Measurements from ENCODE around the gene ZNF784.

ZNF784 gene

DNA sequence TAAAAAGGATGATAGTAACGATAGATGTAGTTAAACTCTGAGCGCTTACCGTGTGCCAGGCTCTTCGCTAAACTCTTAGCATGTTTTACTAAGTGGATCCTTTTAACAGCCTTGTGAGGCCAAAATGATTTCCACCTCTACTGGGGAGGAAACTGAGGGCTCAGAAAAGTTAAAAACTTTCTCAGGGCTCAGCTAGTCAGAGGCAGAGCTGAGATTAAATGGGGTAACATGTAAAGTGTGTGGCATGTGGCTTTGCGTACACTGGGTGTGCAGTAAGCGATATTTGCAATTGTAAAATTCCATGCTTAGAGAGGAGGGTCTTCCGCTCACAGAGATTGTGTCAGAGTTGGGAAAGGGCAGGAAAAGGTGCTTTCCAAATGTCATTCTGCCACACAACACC, 32.2 kb upstream of the ZNF784 start:
- no peak for DNase-seq

DNA sequence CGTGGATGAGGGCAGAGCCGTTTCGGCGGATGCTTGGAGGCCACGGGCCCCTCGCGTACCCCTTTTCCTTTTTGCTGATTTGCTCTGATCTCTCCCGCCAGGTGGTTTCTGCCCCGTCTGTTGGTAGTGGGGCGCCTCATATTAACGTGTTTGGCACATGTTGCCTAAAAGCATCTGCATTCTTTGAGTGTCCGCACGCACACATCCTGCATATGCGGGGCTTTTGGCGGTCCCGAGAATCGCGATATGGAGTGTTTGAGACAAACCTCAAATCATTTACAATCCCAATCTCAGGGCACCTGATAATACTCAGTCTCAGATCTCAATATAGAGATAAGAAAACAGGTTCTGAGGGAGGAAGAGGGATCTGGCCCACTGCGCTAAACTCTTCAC, 31.3 kb upstream of the ZNF784 start:
- no peak for DNase-seq

DNA sequence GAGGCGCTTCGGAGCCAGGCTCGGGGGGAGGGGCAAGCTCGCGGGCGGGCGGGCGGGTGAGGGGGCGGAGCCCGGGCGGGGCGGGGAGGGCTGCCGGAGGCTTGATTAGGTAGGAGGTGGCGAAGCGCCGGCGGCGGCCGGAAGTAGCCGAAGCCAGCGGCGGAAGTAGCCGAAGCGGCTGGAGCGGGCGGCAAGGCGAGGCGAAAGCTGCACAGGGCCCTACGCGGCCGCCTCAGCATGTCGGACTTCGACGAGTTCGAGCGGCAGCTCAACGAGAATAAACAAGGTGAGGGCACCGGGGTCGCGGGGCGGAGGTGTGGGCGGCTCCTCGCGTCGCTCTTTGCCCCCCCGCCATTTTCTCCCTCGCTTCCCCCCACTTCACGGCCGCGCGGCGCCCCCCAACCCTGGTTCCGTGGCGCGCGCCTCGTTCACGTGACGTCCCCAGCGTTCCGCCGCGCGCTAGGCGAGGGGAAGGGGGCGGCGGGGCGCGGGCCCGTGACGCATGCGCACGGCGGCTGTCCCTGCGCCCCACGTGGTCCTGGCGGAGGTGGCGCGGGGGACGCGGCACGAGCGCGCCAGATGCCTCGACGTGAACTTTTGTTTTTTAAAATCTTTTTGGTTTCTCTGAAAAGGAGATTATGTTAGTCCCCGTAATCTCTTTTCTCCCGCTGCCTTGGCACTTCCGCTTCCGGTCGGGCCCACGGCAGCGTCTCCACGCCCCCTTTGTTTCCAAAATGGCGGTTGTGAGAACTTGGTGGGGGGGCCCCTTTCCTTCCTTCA, 30.7 kb upstream of the ZNF784 start, which contains the start of gene U2AF2:
TSS of gene U2AF2 (plus strand) at position 168 of the 780 bp plus-strand sequence. CDS start at position 238, 70 bp downstream.
- peak; percentile 86 for DNase-seq

DNA sequence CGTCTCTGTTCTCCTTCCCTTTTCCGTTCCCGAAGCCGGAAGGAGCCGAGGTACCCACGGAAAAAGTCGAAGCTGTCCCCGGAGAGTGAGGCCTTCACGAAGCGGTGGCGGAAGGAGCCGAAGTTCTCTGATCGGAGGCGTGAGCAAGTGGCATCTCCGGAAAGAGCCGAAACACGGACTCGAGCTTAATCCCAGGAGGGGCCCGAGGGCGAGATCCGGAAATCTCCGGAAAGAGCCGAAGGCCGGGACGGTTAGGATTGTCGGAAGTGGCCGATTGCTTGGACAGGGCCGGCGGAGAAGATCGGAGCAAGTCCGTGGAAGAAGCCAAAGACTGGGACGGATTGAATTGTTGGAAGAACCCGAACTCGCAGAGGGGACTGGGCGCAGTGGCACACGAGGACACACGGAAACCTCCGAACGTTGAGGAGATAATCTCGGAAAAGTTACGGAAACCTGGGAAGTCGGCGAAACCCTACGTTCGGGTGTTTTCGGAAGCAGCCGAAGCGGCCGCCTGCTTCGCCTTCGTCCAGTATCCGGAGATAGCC, 30.0 kb upstream of the ZNF784 start:
- DNase-seq: peak; percentile 100

DNA sequence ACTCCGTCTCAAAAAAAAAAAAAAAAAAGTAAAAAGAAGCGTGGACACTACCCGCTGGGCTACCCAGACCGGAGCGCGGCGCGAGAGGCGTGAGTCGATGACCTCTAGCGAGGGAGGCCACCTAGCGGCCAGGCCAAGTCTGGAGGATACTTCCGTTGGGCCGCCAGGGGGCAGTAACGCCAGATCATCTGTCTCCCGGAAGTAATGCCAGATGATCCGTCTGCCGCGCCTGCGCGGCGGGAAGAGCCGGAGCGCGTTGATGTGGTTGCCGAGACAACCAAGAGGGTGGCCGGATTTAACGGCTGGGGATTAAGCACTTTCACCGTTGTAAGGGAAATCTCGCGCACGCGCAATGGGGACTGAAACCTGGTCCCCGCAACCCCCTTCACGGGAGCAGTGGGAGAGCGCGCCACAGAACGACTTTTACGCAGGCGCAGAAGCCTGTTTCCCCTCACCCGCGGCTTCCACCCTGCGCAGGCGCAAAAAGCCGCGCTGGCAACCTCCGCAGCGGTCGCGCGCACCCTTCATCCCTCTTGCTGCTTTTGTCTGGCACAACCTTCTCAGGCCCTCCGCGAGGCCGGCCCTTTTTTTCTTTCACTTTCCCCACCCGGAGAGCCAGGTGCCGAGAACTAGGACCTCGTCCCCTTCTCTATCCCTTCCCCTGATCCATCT, 29.4 kb upstream of the ZNF784 start:
- DNase-seq: peak; percentile 99

DNA sequence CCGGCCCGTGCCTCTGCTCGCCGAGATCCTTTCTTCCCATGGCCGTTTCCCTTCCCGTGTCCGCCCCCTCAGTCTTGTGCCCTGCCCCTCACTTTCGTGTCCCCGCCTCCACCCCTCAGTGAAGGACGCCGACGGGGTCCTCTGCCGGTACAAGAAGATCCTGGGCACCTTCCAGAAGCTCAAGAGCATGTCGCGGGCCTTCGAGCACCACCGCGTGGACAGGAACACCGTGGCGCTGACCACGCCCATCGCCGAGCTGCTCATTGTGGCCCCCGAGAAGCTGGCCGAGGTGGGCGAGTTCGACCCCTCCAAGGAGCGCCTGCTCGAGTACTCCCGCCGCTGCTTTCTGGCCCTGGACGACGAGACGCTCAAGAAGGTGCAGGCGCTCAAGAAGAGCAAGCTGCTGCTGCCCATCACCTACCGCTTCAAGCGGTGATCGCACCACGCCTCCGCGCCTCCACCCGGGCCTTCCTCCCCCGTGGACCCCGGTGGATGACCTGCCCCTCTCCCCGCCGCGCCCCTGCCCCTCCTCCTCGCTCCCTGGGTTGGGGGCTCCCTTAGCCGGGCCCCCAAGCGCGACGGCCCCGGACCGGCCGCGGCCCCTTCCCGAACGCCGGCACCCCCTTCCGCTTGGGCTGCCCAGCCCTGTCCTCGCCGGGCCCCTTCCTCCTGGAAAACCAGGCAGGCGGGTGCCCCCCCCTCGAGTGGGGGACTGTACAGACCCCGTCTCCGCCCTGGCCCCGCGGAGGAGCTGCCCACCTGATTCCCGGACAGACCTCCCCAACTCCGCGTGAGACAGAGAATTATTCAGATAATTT, 28.2 kb upstream of the ZNF784 start:
- DNase-seq: no peak

DNA sequence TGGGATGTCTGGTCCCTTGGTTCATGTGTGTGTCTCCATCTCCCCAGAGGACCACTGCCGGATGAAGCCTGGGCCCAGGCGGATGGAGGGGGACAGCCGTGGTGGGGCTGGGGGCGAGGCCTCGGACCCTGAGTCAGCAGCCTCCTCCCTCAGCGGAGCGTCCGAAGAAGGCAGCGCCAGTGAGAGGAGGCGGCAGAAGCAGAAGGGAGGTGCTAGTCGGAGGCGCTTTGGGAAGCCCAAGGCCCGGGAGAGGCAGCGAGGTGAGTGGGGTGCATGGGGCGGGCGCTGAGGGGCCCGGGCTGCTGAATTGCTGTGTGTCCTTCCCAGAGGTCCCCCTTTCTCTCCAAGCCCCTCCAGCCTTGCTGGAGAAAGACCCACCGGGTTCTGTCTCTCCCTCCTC, 26.9 kb upstream of the ZNF784 start:
- DNase-seq: no peak

DNA sequence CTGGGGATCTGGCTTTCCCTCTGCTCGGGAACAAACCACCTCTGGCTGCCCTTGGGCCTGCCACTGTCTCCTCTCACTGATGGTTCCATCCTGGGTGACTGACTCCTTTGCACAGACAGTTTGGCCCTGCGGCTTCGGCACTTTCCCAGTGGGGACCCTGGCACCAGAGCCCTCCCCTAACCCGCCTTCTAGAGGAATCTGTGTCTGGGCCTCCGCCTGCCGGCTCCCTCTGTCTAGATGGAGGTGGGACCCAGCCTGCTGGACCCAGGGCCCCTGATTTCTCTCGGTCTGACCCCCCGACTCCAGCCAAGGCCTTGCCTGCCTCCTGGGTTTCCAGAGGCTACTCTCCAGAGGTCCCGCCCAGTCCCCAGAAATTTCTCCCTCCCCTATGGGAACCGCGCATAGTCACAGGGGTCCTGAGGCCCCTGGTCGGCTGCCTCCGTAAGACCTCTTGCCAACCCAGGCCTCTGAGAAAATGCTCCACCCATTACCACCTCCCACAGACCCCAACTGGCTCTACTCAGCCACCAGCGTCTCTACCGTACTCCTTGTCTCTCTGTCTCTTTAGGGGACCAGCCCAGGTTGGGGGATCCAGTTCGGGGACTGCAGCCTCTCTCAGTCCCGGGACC, 26.4 kb upstream of the ZNF784 start:
- no peak for DNase-seq

DNA sequence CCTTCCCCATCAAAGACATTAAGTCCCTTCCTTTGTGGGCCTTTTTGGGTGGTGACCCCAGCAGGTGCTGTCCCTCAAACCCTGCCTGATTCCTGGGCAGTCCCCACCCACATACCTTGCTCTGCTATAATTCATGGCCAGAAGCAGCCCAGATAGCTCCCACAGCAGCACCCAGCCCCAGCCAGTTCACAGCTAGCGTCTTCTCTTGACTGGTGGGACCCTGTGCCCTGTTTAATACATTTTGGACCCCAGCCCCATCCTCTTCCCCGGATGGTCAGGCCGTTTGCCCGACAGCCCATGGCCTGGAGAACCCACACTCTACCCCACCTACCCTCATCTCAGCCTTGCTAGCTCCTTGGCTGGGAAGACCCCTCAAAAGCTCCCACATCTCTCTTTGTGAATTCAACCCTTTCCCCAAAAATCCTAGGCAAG, 25.8 kb upstream of the ZNF784 start:
- no peak for DNase-seq

DNA sequence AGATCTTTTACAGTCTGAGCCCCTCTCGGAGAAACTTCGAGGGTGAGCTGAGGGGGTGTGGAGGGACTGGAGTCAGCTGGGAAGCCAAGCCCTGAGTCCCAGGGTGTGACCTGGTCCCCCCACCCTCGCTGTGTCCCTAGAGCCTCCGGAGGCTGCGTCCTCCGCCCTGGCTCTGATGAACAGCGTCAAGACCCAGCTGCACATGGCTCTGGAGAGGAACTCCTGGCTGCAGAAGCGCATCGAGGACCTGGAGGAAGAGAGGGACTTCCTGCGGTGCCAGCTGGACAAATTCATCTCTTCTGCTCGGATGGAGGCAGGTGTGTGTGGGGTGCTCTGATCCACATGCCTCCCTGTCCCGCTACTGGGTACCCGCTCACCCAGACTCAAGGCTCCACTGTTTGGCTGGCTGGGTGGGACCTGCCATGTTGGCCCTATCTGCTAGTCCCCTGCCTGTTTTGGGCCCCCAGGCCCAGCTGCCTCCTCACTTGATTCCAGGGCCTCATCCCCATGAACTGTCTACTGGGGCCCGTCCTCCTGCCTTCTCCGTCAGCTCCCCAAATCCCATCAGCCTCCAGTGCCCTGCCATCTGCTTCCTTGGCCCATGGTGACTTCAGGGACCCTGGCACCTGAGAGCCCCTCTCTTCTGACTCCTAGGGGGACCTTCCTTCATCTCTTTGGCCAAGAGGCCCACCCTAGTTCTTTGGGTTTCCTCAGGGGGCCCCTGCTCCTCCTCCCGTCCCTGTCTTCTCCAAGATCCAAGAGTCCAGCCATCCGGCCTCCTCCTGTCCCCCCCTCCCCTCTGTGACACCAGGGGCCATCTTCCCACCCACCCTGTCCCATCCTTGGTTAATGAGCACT, 25.1 kb upstream of the ZNF784 start:
- DNase-seq: no peak

DNA sequence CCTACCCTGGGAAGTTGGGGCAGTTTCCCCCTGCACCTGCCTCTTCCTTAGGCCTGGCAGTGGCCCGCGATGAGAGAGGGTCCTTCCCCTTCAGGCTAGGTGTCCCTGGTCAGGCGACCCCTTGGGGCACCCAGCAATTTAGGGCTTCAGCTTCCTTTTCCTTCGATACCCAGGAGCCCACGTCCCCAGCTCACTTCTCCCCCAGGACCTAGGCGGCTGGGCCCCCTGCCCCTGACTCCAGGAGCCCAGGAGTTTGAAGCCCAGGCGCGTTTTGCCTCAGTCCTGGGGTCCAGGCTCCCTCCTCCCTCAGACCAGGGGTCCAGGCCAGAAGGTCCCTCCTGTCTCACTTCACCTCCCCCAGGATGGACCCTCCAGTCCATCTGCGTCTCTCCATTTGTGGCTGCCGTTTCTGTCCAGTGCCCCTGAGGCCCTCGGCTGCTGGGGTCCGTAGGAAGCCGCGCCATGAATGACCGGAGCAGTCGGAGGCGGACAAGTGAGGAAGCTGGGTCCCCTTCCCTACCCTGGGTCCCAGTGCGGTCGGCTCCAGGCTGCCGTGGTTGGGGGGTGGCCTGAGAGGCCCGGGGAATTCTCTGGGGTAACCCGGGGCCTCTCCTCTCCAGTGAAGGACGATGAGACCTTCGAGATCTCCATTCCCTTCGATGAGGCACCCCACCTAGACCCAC, 24.4 kb upstream of the ZNF784 start:
- DNase-seq: no peak

DNA sequence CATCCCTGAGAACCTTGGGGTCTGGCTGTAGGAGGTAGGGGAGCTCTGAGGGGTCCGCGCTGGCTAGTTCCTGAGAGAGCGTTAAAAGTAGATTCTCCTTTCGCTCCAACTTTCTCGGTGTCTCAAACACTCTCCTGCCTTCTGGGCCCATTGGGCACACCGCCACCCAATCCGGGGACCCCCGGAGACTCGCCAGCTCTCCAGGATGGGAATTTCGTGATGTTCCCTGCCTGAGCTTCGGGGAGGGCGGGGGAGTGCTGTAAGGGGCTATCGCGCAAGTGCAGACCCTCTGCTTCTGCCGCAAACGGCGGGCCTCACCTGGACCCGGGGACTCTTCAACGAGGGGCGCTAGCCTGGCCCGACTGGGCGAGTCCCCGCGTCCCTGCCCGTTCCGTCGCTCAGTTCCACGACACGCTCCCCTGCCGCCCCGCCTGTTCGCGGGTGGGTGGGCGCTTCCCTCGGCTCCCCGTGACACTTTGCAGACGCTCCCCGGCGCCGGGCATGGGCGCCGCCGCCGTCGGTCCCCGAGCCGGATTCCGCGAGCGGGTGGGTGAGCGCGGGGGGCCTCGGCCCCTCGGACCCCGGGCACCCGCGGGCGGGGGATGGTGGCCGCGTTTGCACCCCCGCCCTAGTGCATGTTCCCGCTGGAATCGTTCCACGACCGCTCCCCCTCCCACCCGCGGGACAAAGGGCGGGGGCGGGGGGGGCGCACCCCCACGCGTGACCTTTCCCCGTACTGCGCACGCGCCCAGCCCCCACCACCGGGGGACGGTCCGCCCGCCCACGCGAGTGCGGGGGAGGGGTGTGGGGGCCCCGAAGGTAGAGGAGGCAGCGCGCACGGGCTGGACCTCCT, 23.6 kb upstream of the ZNF784 start, which contains the start of gene CCDC106:
TSS of gene CCDC106 (plus strand) at position 481 of the 853 bp plus-strand sequence. CDS start 835 bp downstream, outside the sequence.
- peak; percentile 30 for DNase-seq

DNA sequence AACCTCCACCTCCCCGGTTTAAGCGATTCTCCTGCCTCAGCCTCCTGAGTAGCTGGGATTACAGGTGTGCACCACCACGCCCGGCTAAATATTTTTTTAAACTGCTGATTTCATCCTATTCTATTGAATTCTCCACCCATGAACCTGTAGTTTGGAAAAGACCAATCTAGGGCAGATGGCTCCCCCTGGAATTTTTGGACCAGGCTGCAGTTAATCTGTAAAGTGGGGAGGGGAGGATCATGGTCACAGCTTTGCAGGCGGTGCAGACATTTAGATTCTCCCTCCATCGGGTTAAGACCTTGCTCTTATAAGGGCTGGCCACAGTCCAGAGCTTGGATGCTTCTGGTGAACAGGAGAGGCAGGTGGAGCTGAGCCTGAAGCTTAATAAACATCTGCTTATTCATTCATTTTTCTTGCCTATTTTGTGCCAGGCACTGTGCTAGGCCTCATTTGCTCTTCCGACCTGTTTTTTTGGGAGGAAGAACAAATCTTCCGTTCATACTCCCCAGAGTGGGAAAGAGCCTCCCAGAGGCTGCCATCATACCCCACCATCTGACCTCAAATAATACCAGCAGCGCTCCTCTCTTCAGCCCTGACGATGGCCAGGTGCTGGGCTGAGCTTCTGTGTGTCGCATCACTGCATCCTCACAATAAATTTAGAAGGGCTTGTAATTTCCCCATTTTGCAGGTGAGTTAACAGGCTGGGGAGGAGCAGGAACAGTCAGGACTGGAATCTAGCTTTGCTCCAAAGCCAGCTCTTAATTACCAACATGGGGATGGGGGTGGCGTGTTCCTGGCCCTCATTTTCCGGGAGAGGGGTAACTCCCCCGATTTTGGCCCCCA, 22.7 kb upstream of the ZNF784 start:
- DNase-seq: no peak

DNA sequence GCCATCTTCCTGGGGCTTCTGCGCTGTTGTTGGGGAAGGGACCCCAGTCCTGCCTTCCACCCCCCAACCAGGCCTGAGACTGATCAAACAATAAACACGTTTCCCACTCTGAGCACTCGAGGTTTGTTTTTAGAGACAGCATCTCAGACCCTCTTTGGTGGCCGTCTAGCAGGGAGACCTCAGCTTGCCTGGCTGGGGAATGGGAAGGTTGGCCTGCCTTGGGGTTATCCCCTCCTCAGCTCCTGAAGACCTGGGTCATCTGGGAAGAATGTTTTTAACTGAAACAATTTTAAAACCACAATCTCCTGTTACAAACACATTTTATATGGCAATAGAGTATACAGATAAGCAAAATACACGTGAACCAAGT, 21.1 kb upstream of the ZNF784 start:
- no peak for DNase-seq

DNA sequence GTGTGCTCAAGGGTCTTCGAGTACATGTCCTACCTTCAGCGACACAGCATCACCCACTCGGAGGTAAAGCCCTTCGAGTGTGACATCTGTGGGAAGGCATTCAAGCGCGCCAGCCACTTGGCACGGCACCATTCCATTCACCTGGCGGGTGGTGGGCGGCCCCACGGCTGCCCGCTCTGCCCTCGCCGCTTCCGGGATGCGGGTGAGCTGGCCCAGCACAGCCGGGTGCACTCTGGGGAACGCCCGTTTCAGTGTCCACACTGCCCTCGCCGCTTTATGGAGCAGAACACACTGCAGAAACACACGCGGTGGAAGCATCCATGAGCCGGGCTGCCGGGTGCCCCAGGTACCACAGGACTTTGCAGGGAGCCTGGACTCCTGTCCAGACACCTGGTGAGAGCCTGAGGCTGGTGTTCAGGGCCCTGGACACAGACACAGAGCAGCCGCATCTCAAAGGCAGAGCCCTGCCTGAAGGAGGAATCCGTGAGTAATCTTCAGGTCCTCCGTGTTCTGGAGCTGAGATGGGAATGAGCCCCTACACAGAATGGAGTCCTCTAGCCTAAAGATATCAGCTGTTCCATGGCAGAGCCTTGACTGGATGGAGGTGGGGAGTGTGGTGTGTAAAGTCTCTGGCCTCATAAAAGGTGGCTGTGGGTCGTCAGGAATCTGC, 20.6 kb upstream of the ZNF784 start:
- no peak for DNase-seq

DNA sequence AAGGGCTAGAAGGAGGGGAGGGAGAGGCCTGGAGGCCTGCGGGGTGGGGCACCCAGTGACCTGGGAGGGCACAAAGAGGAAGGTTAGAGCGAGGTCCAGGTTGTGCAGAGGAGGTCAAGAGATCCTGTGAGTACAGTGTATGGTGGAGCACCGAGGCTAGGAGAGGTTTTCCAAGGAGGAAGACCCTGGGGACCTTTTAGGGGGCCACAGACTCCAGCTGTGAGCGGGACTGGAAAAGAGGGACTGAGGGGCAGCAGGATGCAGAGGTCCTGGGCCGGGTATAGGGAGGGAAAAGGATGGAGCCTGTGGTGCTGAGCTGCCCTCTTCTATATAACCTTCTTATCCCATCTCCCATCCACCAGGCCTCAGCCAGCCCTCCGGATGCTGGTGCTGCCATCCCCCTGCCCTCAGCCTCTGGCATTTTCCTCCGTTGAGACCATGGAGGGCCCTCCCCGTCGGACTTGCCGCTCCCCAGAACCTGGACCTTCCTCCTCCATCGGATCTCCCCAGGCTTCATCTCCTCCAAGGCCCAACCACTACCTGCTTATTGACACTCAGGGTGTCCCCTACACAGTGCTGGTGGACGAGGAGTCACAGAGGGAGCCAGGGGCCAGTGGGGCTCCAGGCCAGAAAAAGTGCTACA, 19.9 kb upstream of the ZNF784 start:
- no peak for DNase-seq

DNA sequence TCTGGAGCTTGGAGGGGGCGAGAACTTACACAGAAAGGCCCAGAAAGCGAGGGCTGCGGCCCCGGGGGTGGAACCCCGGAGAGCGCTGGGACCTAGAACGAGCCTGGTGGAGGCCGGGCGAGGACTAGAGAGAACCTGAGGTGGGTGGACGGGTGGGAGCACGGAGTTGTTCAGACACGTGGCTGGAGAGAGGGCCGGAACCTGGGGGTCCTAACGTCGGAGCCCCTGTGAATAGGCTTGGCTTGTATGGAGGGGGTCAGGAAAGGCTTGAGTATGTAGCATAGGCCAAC, 19.5 kb upstream of the ZNF784 start:
- no peak for DNase-seq

Measured in central memory CD4-positive, alpha-beta T cell (primary cell).